Iris pigment epithelial cell (primary cell): ENCODE results near the gene RANBP1.

ENCODE experiments used
- DNase-seq: peaks from one replicate; pipeline ENCODE4 v3.0.0-alpha.2; 2011; ENCODE audit warnings: low read depth

Gene RANBP1

GRCh38 chr22:20125201-20126174 lies 9.6 kb downstream of the RANBP1 start:
- DNase-seq = no peak

- DNase-seq = no peak
Measured at GRCh38 chr22:20126284-20127029, 10.6 kb downstream of the RANBP1 start.

GRCh38 chr22:20127318-20127868 lies 11.5 kb downstream of the RANBP1 start:
- DNase-seq = no peak

- no peak for DNase-seq
Measured at GRCh38 chr22:20127869-20128618, 12.1 kb downstream of the RANBP1 start.

GRCh38 chr22:20128619-20128901 lies 12.7 kb downstream of the RANBP1 start:
- DNase-seq = no peak

- peak; percentile 34 for DNase-seq
Measured at GRCh38 chr22:20128902-20129746, 13.2 kb downstream of the RANBP1 start.

- no peak for DNase-seq
Measured at GRCh38 chr22:20129747-20130014, 13.8 kb downstream of the RANBP1 start.

- no peak for DNase-seq
Measured at GRCh38 chr22:20130319-20130718, 14.4 kb downstream of the RANBP1 start.

- peak; percentile 88 for DNase-seq
Measured at GRCh38 chr22:20130731-20131596, 15.1 kb downstream of the RANBP1 start.

GRCh38 chr22:20131597-20131858 lies 15.6 kb downstream of the RANBP1 start, which contains the start of gene ZDHHC8:
Gene ZDHHC8 (plus strand): TSS chr22:20131804. CDS start chr22:20131948, 144 bp downstream.
- DNase-seq = peak; percentile 27

- no peak for DNase-seq
Measured at GRCh38 chr22:20131859-20132685, 16.2 kb downstream of the RANBP1 start.

GRCh38 chr22:20132686-20133246 lies 16.9 kb downstream of the RANBP1 start:
- no peak for DNase-seq

GRCh38 chr22:20133930-20134549 lies 18.1 kb downstream of the RANBP1 start:
- no peak for DNase-seq

GRCh38 chr22:20135265-20135664 lies 19.4 kb downstream of the RANBP1 start:
- DNase-seq = no peak

GRCh38 chr22:20135806-20136602 lies 20.1 kb downstream of the RANBP1 start:
- no peak for DNase-seq

GRCh38 chr22:20136603-20136873 lies 20.6 kb downstream of the RANBP1 start:
- DNase-seq = no peak

- no peak for DNase-seq
Measured at GRCh38 chr22:20137113-20137512, 21.2 kb downstream of the RANBP1 start.

- no peak for DNase-seq
Measured at GRCh38 chr22:20137671-20138416, 21.9 kb downstream of the RANBP1 start.
